Kidney (tissue), 22 donors: Measurements from ENCODE around the gene TAOK3. TPM values are rescaled to one million over a fixed set of nuclear protein-coding genes. Genes with fewer than 3 reads are reported as not detected.

Experiments used
- DNase-seq, 5 donors: peaks; one replicate each; pipeline ENCODE4 v3.0.0-alpha.2; 2013 to 2020
- FAIRE-seq: peaks from 2 replicates; lab custom pipeline; 2012; peaks lifted over from hg19 to GRCh38; lab: Jason Lieb, UNC
- H3K27ac ChIP-seq, 2 donors: one replicate each; pipeline ENCODE4 v1.7.0; 2013; ENCODE audit warnings: low read depth in 2 of 2, low read length in 2 of 2, inconsistent platforms in 1 of 2
- H3K27me3 ChIP-seq: one replicate; pipeline ENCODE4 v1.7.1; 2013; ENCODE audit warnings: low read length, inconsistent platforms; ENCODE audit not compliant: control insufficient read depth, insufficient read depth
- H3K36me3 ChIP-seq, 3 donors: one replicate each; pipeline versions ENCODE4 v1.7.0 to v1.7.1; 2013; ENCODE audit warnings: low read length in 3 of 3, control low read depth in 1 of 3, inconsistent platforms in 1 of 3; ENCODE audit not compliant: insufficient read depth in 3 of 3, control insufficient read depth in 2 of 3
- H3K4me1 ChIP-seq, 3 donors: one replicate each; pipeline versions ENCODE4 v1.7.0 to v1.7.1; 2013; ENCODE audit warnings: low read length in 3 of 3, inconsistent platforms in 1 of 3, low read depth in 1 of 3; ENCODE audit not compliant: control insufficient read depth in 2 of 3, insufficient read depth in 2 of 3
- H3K4me3 ChIP-seq, 3 donors: one replicate each; pipeline versions ENCODE4 v1.7.0 to v1.8.1; 2013; ENCODE audit warnings: low read length in 3 of 3, control low read depth in 1 of 3, inconsistent platforms in 1 of 3
- H3K9ac ChIP-seq, 3 donors: one replicate each; pipeline versions ENCODE4 v1.7.0 to v1.7.1; 2013; ENCODE audit warnings: low read length in 3 of 3, control low read depth in 1 of 3, inconsistent platforms in 1 of 3
- H3K9me3 ChIP-seq, 3 donors: one replicate each; pipeline versions ENCODE4 v1.7.0 to v1.7.1; 2013; ENCODE audit warnings: low read length in 3 of 3, control low read depth in 1 of 3, inconsistent platforms in 1 of 3; ENCODE audit not compliant: control insufficient read depth in 2 of 3, insufficient read depth in 1 of 3
- CTCF ChIP-seq: IDR thresholded peaks from 3 replicates; pipeline ENCODE4 v1.5.1; 2012; ENCODE audit warnings: mild to moderate bottlenecking, moderate library complexity, borderline replicate concordance; ENCODE audit not compliant: insufficient read depth; ENCODE audit errors: extremely low read depth
- intact Hi-C: fragments of 100-400 bp; cut with DNase I; formaldehyde crosslinking; loops from one replicate; pipeline ENCODE4 v1.11.1; 2022
- long read RNA-seq, 10 donors: library from polyadenylated mRNA in 1 of 10; unstranded in 1 of 10; transcript quantifications; one replicate each; pipeline ENCODE4 v2.0.0 and lab custom pipeline, GENCODE V29; 2021 to 2026
- polyA plus RNA-seq: library from polyadenylated mRNA; stranded (reverse); fragments of 350-450 nt; fragmentation: Illumina TruSeq; extraction: RNeasy Lipid Tissue Mini Kit (QIAGEN cat#74804); gene quantifications from one replicate; pipeline ENCODE4 v1.2.3, GENCODE V29; 2014; ENCODE audit warnings: low read depth, low replicate concordance; ENCODE audit not compliant: insufficient read depth
- total RNA-seq: library from RNA; stranded (reverse); fragmentation: NEBNext Ultra II Directional; extraction: Animal tissue kit (Norgen Biotek cat#: 25700); gene quantifications from one replicate; pipeline ENCODE4 v1.2.1, GENCODE V29; 2021
- donor health status: control.
- donor health status: control.
- donor health status: control.
- donor health status: control.
- donor health status: control.
- donor health status: DM: yes; HTN: yes; CAD: no.
- donor health status: Normal renal cell carcinoma (clear cell type).

TAOK3 gene
- 36.1 TPM for total RNA-seq
- polyA plus RNA-seq: 14.0 TPM
- long read RNA-seq, donor 1, full-length matches to known transcripts: 4 of 15 reads
- long read RNA-seq, donor 1, partial matches to known transcripts: 11 of 15 reads
- long read RNA-seq, donor 1, other reads (novel, unspliced or antisense): 0 of 15 reads
- long read RNA-seq, donor 2, partial matches to known transcripts: 13 of 15 reads
- long read RNA-seq, donor 2, other reads (novel, unspliced or antisense): 0 of 15 reads
- long read RNA-seq, donor 3, full-length matches to known transcripts: 6 of 11 reads
- long read RNA-seq, donor 3, partial matches to known transcripts: 0 of 11 reads
- long read RNA-seq, donor 3, other reads (novel, unspliced or antisense): 5 of 11 reads
- long read RNA-seq, donor 4, partial matches to known transcripts: 10 of 14 reads
- long read RNA-seq, donor 4, other reads (novel, unspliced or antisense): 0 of 14 reads
- long read RNA-seq, donor 5: 0 reads
- long read RNA-seq, donor 6, full-length matches to known transcripts: 4 of 4 reads
- long read RNA-seq, donor 6, partial matches to known transcripts: 0 of 4 reads
- long read RNA-seq, donor 6, other reads (novel, unspliced or antisense): 0 of 4 reads
- long read RNA-seq, donor 7, full-length matches to known transcripts: 10 of 33 reads
- long read RNA-seq, donor 7, partial matches to known transcripts: 12 of 33 reads
- long read RNA-seq, donor 7, other reads (novel, unspliced or antisense): 11 of 33 reads
- long read RNA-seq, donor 8, partial matches to known transcripts: 0 of 2 reads
- long read RNA-seq, donor 8, other reads (novel, unspliced or antisense): 0 of 2 reads
- long read RNA-seq, donor 9, partial matches to known transcripts: 0 of 2 reads
- long read RNA-seq, donor 9, other reads (novel, unspliced or antisense): 0 of 2 reads
- long read RNA-seq, donor 10, partial matches to known transcripts: 13 of 17 reads
- long read RNA-seq, donor 10, other reads (novel, unspliced or antisense): 0 of 17 reads

GRCh38 chr12:118372541-118373495 lies at the start of gene TAOK3:
TSS of gene TAOK3 (minus strand) at chr12:118372907. CDS start at chr12:118255567, 117,340 bp downstream.
- no peak for FAIRE-seq
- Histone ChIP-seq H3K27me3 (peaks cover 3% of the 10 kb centered on the region), H3K4me1 (peaks cover 0 to 13% (median 12%) of the 10 kb centered on the region in 3 donors), H3K9me3 (no peaks in the 10 kb centered on the region), H3K36me3 (no peaks in the 10 kb centered on the region), H3K27ac (peak within 1 kb of the TSS; percentile 83 to 92), H3K9ac (peak within 1 kb of the TSS; percentile 78 to 94 (median 86)), H3K4me3 (peak within 1 kb of the TSS; percentile 91 to 98 (median 91))
- intact Hi-C loops: no loop called here
- DNase-seq: peak; percentile 98 to 100 (median 99)
- TF ChIP-seq CTCF: no peak

GRCh38 chr12:118420673-118421072 lies 48.0 kb upstream of the TAOK3 start:
- intact Hi-C loops: no loop called here
- no peak overlapping the region for H3K27ac ChIP-seq
- no peak for FAIRE-seq

More at GRCh38 chr12:118420673-118421072, 48.0 kb upstream of the TAOK3 start:
- DNase-seq: no peak
- Histone ChIP-seq H3K27me3 (no peaks in the 10 kb centered on the region), H3K36me3 (peaks cover 2 to 6% (median 5%) of the 10 kb centered on the region in 3 donors), H3K4me3 (no peak overlapping the region), H3K9ac (no peak overlapping the region), H3K9me3 (no peaks in the 10 kb centered on the region), H3K4me1 (no peaks in the 10 kb centered on the region)
- TF ChIP-seq CTCF: no peak
